ENCODE data around the gene BORCS5. TPM values are rescaled to one million over a fixed set of nuclear protein-coding genes. Genes with fewer than 3 reads are reported as not detected.
A peak's percentile ranks its signal among the peaks of the same experiment; 100 is the strongest.
"Not testable (repeated sequence)": the region's sequence is repeated elsewhere in the genome, so short reads cannot be mapped to it uniquely, and the experiment has no call there.

BORCS5 gene
- total RNA-seq, 4 donors from 2014 or later = 10.3 to 23.7 (median 19.6) TPM

DNA sequence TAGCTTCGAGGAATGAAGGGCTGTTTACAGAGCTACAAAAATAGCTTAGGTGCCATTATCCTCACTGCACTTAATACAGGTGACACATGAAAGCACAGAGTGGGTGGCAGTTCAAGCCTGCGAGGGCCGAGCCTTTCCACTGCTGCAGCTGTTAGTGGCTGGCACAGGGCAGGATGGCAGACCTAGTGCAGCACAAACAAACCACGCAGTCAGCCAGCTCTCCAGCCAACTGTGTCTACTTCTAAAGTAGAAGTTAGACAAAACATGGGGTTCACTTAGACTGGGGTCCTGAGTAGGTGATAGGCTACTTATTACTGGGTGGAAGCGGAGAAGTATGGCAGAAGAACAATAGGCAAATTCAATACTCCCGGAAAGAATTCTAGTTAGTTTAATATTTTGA is 110.4 kb downstream of the BORCS5 start:
- TF ChIP-seq, protein P1, sequence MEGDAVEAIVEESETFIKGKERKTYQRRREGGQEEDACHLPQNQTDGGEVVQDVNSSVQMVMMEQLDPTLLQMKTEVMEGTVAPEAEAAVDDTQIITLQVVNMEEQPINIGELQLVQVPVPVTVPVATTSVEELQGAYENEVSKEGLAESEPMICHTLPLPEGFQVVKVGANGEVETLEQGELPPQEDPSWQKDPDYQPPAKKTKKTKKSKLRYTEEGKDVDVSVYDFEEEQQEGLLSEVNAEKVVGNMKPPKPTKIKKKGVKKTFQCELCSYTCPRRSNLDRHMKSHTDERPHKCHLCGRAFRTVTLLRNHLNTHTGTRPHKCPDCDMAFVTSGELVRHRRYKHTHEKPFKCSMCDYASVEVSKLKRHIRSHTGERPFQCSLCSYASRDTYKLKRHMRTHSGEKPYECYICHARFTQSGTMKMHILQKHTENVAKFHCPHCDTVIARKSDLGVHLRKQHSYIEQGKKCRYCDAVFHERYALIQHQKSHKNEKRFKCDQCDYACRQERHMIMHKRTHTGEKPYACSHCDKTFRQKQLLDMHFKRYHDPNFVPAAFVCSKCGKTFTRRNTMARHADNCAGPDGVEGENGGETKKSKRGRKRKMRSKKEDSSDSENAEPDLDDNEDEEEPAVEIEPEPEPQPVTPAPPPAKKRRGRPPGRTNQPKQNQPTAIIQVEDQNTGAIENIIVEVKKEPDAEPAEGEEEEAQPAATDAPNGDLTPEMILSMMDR (IDR thresholded peaks at IDR 0.05) = no peak
- no peak for TF ChIP-seq POLR2A (IDR thresholded peaks at IDR 0.05)
- Histone ChIP-seq H3K36me3 (no peaks in the 10 kb centered on the region), H3K4me1 (peaks cover 8 to 21% of the 10 kb centered on the region in 2 donors), H3K9me3 (no peaks in the 10 kb centered on the region), H3K27ac (peak overlapping the region; percentile 45 to 72 (median 62)), H3K4me3 (replicated peaks in 1 of 3) (no peak overlapping the region), H3K27me3 (no peaks in the 10 kb centered on the region)
- intact Hi-C loops (cut with DNase I) = no loop called here
- WGBS, 2 donors = 47 to 50% methylated on average over 6 of the region's 6 CpGs
- DNase-seq = peak; percentile 79 to 85

DNA sequence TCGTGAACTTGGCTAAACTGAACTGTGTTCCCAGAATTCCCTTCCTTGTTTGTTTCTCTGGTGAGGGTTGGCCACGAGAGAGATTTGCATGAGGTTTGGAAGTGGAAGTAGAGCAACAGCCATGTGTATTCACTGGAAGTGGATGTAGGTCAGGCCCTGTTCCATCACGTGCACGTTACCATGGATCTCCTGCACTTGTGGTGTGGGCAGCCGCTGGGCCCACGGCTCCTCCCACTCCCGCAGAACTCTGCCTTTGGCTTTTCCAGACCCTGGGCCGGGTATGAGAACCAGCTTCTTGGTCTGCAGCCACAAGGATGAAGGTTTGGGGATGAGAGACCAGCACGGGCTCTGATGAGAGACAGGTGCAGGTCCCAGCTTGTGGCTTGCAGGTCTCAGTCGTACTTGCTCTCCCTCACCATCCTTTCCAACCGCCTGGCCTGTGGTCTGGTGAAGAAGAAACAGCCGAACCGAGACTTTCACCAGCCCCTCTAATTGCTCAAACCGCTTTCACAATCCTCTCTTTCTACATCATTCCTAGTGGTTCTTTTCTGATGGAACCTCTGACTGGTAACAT is 110.9 kb downstream of the BORCS5 start:
- Histone ChIP-seq H3K36me3 (no peaks in the 10 kb centered on the region), H3K27me3 (no peaks in the 10 kb centered on the region), H3K4me3 (replicated peaks in 1 of 3) (no peak overlapping the region), H3K4me1 (peaks cover 8 to 21% of the 10 kb centered on the region in 2 donors), H3K27ac (peak overlapping the region; percentile 45 to 72 (median 62)), H3K9me3 (no peaks in the 10 kb centered on the region)
- intact Hi-C loops (cut with DNase I) = no loop called here
- TF ChIP-seq, protein P1 (IDR thresholded peaks at IDR 0.05) = no peak
- no peak for TF ChIP-seq POLR2A (IDR thresholded peaks at IDR 0.05)
- DNase-seq = peak; percentile 43 to 51
- 72 to 81% methylated on average over 13 to 14 of the region's 14 CpGs for WGBS, 2 donors

DNA sequence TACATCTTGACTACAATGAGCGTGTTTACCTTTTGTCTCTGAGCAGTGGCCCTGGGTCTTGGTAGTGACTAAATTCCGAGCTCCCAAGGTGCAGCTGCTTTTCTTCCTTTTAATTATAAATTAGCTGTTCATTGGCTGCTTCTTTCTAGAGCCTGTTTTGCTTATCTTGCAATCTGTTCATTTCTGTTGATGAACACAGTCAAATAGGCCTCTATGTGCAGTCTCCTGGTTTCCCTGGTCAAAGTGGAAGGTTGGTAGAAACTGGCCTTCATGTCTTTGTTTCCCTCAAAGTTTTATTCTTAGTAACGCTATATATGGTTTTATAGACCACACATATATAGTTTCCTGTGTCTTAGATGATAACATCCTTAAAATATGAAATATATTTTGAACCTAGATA is 111.7 kb downstream of the BORCS5 start:
- TF ChIP-seq, protein P1 (IDR thresholded peaks at IDR 0.05) = no peak
- no peak for TF ChIP-seq POLR2A (IDR thresholded peaks at IDR 0.05)
- Histone ChIP-seq H3K36me3 (no peaks in the 10 kb centered on the region), H3K4me1 (peaks cover 8 to 21% of the 10 kb centered on the region in 2 donors), H3K4me3 (replicated peaks in 1 of 3) (no peak overlapping the region), H3K27me3 (no peaks in the 10 kb centered on the region), H3K27ac (no peak overlapping the region), H3K9me3 (no peaks in the 10 kb centered on the region)
- no peak for DNase-seq
- intact Hi-C loops (cut with DNase I) = no loop called here
- WGBS, 2 donors = 97 to 98% methylated on average over 3 of the region's 3 CpGs

DNA sequence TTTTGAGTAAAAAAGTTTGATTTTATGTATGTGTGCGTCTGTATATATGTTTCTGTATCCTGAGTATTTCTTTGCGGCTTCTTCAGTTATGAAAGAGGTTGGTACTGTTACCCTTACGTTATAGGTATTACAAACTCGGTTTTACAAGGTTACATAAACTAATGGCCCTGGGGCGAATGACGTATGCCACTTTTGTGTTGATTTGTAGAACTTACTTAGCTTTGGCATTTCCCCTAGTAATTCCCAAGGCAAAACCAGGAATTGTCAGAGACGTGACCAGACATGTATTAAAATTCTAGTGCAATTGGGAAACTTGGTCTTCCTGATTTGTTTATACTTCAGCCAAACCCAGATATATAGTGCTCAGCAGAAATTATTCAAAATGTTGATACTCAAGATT is 112.5 kb downstream of the BORCS5 start:
- no peak overlapping the region for H3K27ac ChIP-seq
- no peak overlapping the region for H3K4me3 ChIP-seq (replicated peaks in 1 of 3)
- 93 to 95% methylated on average over 7 of the region's 7 CpGs for WGBS, 2 donors
- no peaks in the 10 kb centered on the region for H3K27me3 ChIP-seq
- H3K36me3 ChIP-seq = no peaks in the 10 kb centered on the region
- DNase-seq = no peak
- H3K4me1 ChIP-seq = peaks cover 8 to 21% of the 10 kb centered on the region in 2 donors
- no peaks in the 10 kb centered on the region for H3K9me3 ChIP-seq
- TF ChIP-seq POLR2A (IDR thresholded peaks at IDR 0.05) = no peak
- TF ChIP-seq, protein P1 (IDR thresholded peaks at IDR 0.05) = no peak
- intact Hi-C loops (cut with DNase I) = no loop called here

DNA sequence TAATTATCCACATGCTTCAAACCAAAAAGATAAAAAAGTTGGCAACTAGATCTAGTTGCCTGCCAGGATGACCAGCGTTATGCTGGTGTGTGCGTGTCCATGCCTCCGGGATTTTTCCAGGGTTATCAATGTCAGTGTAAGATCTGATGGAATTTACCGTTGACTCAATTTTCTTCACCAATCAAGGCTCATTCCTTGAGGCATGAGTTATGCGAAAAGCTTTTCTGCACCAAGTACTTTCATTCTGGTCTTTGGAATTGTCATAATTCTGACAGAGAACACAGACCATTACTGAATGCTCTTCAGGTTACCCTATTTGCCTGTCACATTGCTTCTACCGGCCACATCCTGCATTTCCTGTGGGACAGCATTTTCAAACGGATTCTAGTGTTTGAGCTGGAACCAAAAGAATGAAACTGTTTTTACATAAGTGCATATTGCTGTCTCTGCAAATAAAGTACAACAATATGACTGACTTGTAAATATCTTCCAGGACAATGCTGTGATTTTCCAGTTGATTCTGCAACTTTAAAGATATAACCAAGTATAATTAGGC is 114.0 kb downstream of the BORCS5 start:
- 84 to 87% methylated on average over 7 of the region's 7 CpGs for WGBS, 2 donors
- no peak overlapping the region for H3K27ac ChIP-seq
- intact Hi-C loops (cut with DNase I) = no loop called here
- no peaks in the 10 kb centered on the region for H3K36me3 ChIP-seq
- H3K4me3 ChIP-seq (replicated peaks in 1 of 3) = no peak overlapping the region
- TF ChIP-seq POLR2A (IDR thresholded peaks at IDR 0.05) = no peak
- TF ChIP-seq, protein P1 (IDR thresholded peaks at IDR 0.05) = no peak
- peaks cover 8 to 21% of the 10 kb centered on the region in 2 donors for H3K4me1 ChIP-seq
- DNase-seq = no peak
- no peaks in the 10 kb centered on the region for H3K27me3 ChIP-seq
- H3K9me3 ChIP-seq = no peaks in the 10 kb centered on the region

DNA sequence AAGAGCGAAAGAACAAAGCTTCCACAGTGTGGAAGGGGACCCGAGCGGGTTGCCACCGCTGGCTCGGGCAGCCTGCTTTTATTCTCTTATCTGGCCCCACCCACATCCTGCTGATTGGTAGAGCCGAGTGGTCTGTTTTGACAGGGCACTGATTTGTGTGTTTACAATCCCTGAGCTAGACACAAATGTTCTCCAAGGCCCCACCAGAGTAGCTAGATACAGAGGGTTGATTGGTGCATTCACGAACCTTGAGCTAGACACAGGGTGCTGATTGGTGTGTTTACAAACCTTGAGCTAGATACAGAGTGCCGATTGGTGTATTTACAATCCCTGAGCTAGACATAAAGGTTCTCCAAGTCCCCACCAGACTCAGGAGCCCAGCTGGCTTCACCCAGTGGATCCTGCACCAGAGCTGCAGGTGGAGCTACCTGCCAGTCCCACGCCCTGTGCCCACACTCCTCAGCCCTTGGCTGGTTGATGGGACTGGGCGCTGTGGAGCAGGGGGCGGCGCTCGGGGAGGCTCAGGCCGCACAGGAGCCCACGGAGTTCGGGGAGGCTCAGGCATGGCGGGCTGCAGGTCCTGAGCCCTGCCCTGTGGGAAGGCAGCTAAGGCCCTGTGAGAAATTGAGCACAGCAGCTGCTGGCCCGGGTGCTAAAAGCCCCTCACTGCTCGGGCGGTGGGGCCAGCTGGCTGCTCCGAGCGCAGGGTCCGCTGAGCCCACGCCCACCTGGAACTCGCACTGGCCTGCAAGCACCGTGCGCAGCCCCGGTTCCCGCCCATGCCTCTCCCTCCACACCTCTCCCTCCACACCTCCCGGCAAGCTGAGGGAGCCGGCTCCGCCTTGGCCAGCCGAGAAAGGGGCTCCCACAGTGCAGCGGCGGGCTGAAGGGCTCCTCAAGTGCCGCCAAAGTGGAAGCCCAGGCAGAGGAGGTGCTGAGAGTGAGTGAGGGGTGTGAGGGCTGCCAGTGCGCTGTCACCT is 115.4 kb downstream of the BORCS5 start:
- H3K9me3 ChIP-seq; intact Hi-C loops (cut with DNase I); H3K36me3 ChIP-seq; H3K4me3 ChIP-seq (replicated peaks in 1 of 3); H3K27ac ChIP-seq; H3K27me3 ChIP-seq; DNase-seq: not testable (repeated sequence)
- 86 to 94% methylated on average over 20 to 26 of the region's 37 CpGs for WGBS, 2 donors
- H3K4me1 ChIP-seq = peaks cover 8 to 13% of the 10 kb centered on the region in 2 donors

Data from thyroid gland (tissue), 4 donors.